ENCODE results near the gene DEFB112.

Gene DEFB112

DNA sequence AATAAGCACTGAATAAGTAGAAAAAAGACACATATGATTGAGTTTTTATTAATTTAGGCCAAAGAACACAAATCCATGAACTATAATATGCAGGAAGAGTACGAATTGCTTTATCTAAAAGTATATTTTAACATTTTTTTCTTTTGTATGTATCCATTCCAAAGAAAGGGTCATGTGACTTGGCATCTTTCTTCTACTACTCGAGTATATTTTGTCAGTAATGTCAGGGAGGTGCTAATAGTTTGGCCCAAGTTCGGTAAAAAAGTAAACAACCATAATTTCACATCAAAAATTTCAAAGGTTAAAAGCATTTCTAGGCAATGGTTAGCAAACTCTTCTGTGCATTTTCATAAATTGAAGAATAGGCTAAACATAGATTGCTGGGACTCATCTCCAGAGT lies 46.6 kb downstream of the DEFB112 start:
- Histone ChIP-seq H3K9me3 (ENCODE audit: control extremely low read depth in 1 of 5, control insufficient read depth in 4 of 5, insufficient read depth in 2 of 5, low read depth in 1 of 5, low read length in 4 of 5) (no peaks in the 10 kb centered on the region), H3K27ac (ENCODE audit: insufficient read depth in 1 of 2, low read depth in 1 of 2, low read length in 2 of 2, poor library complexity in 1 of 2, severe bottlenecking in 2 of 2) (no peak overlapping the region), H3K4me3 (ENCODE audit: control insufficient read depth in 1 of 7, extremely low read depth in 1 of 7, insufficient read depth in 4 of 7, low read depth in 2 of 7, low read length in 6 of 7) (no peak overlapping the region), H3K36me3 (ENCODE audit: control insufficient read depth in 4 of 4, insufficient read depth in 4 of 4, low read length in 3 of 4) (no peaks in the 10 kb centered on the region), H3K4me1 (ENCODE audit: control extremely low read depth in 1 of 4, control insufficient read depth in 4 of 4, insufficient read depth in 4 of 4, low read length in 3 of 4) (no peaks in the 10 kb centered on the region), H3K27me3 (replicated peaks in 2 of 5; ENCODE audit: control insufficient read depth in 4 of 5, insufficient read depth in 5 of 5, low read length in 4 of 5) (no peaks in the 10 kb centered on the region)
- no CpG with 5 or more reads among the region's 3 CpGs for WGBS (ENCODE audit: insufficient coverage)
- CTCF ChIA-PET: no interaction called here
- no peak for DNase-seq
- POLR2A ChIA-PET: no interaction called here

DNA sequence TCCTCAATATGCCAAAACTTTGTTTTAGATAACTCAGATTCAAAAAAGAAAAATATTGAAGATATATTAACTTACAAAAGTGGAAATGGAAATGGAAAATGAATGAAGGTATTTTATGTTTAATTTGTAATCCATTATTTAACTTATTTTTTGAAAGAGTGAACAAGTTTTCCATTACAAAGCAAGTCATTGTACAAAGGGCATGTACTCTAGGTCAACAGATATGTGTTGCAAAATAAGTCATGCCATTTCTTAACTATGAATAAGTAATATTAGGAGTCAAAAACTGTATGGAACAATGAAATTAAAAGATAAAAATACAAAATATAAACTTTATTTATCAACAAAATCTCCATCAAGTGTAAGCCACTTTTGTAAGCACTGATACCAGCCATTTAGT lies 54.5 kb downstream of the DEFB112 start:
- H3K4me3 ChIP-seq (ENCODE audit: control insufficient read depth in 1 of 7, extremely low read depth in 1 of 7, insufficient read depth in 4 of 7, low read depth in 2 of 7, low read length in 6 of 7): no peak overlapping the region
- no peaks in the 10 kb centered on the region for H3K9me3 ChIP-seq (ENCODE audit: control extremely low read depth in 1 of 5, control insufficient read depth in 4 of 5, insufficient read depth in 2 of 5, low read depth in 1 of 5, low read length in 4 of 5)
- no peaks in the 10 kb centered on the region for H3K36me3 ChIP-seq (ENCODE audit: control insufficient read depth in 4 of 4, insufficient read depth in 4 of 4, low read length in 3 of 4)
- ChIA-PET POLR2A (no interaction called here), CTCF (no interaction called here)
- H3K27me3 ChIP-seq (replicated peaks in 2 of 5; ENCODE audit: control insufficient read depth in 4 of 5, insufficient read depth in 5 of 5, low read length in 4 of 5): no peaks in the 10 kb centered on the region
- no peaks in the 10 kb centered on the region for H3K4me1 ChIP-seq (ENCODE audit: control extremely low read depth in 1 of 4, control insufficient read depth in 4 of 4, insufficient read depth in 4 of 4, low read length in 3 of 4)
- DNase-seq: no peak
- no peak overlapping the region for H3K27ac ChIP-seq (ENCODE audit: insufficient read depth in 1 of 2, low read depth in 1 of 2, low read length in 2 of 2, poor library complexity in 1 of 2, severe bottlenecking in 2 of 2)

Data from common myeloid progenitor, CD34-positive (primary cell).